AG10803 (cell line): ENCODE results near the gene P2RY4.
A peak's percentile ranks its signal among the peaks of the same experiment; 100 is the strongest.
"Not testable (repeated sequence)": the region's sequence is repeated elsewhere in the genome, so short reads cannot be mapped to it uniquely, and the experiment has no call there.

ENCODE experiments used
- DNase-seq: peaks from one replicate; pipeline ENCODE4 v3.0.0; 2010; ENCODE audit warnings: low read depth
- H3K4me3 ChIP-seq: 2 replicates; pipeline ENCODE4 v1.5.1; 2011; ENCODE audit warnings: mild to moderate bottlenecking, low read length, control low read depth
- TF ChIP-seq, protein P1 (sequence below): conservative IDR thresholded peaks from 2 replicates; pipeline ENCODE4 v1.5.1; 2011; ENCODE audit warnings: mild to moderate bottlenecking, low read length, control low read depth, inconsistent platforms

Gene P2RY4

DNA sequence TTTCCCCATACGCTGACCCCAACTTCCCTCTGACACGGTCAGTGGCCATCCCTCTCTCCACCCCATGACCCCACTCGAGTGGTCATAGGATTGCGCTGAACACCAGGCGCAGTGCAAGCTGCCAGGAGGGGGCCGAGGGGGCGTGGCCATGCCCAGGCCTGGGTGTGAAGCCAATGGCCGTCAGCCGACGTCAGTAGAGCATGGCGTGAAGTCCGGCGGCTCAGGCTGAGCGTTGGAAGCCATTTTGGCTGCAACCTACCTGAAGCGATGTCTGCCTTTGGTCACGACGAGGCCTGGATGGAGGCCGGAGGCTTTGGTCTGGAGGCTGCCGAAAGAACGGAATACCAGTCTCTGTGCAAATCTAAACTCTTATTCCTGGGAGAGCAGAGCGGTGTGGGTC, 21.9 kb upstream of the P2RY4 start, which contains the start of gene RAB41:
TSS of gene RAB41 (plus strand) at position 222 of the 400 bp plus-strand sequence. CDS start at position 268, 46 bp downstream.
- TF ChIP-seq, protein P1, sequence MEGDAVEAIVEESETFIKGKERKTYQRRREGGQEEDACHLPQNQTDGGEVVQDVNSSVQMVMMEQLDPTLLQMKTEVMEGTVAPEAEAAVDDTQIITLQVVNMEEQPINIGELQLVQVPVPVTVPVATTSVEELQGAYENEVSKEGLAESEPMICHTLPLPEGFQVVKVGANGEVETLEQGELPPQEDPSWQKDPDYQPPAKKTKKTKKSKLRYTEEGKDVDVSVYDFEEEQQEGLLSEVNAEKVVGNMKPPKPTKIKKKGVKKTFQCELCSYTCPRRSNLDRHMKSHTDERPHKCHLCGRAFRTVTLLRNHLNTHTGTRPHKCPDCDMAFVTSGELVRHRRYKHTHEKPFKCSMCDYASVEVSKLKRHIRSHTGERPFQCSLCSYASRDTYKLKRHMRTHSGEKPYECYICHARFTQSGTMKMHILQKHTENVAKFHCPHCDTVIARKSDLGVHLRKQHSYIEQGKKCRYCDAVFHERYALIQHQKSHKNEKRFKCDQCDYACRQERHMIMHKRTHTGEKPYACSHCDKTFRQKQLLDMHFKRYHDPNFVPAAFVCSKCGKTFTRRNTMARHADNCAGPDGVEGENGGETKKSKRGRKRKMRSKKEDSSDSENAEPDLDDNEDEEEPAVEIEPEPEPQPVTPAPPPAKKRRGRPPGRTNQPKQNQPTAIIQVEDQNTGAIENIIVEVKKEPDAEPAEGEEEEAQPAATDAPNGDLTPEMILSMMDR: no peak
- no peak within 1 kb of the TSS for H3K4me3 ChIP-seq
- no peak for DNase-seq

DNA sequence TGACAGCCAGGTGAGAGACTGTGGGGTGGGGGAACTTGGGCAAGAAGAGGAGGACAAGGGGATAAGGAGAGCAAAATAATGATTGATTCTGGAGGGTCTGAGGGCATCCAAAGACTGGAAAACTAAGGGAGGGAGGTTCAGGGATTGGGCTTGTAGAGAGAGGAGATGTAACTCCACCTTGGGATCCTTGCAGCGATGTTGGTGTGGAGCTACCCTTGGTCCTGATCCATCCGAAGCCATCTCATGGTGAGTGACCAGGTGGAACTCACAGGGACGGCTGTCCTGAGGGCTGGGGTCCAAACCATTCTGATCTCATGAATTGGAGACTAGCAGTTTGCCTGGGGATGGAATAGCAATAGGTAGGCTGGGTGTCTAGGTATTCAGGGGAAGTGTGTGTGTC, 20.6 kb upstream of the P2RY4 start:
- DNase-seq: no peak
- TF ChIP-seq, protein P1: no peak
- no peak overlapping the region for H3K4me3 ChIP-seq

DNA sequence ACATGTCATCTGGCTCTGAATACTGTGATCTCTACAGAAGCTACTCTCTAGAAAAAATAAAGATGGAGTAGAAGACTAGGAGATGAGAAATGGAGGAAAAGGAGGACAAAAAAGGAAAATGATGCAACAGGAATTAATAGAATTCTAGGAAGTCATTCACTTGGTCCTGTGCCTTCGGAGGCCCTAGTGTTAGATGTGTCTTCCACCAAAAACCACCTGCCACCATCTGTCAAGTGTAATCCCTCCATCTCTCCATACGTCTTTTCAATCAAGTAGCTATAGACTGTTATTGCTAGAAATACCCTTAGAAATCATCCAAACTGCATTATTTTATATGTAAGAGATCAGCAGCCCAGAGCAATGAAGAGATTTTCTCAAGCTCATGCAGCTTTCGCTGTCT, 19.1 kb upstream of the P2RY4 start:
- no peak overlapping the region for H3K4me3 ChIP-seq
- DNase-seq: no peak
- TF ChIP-seq, protein P1: no peak

DNA sequence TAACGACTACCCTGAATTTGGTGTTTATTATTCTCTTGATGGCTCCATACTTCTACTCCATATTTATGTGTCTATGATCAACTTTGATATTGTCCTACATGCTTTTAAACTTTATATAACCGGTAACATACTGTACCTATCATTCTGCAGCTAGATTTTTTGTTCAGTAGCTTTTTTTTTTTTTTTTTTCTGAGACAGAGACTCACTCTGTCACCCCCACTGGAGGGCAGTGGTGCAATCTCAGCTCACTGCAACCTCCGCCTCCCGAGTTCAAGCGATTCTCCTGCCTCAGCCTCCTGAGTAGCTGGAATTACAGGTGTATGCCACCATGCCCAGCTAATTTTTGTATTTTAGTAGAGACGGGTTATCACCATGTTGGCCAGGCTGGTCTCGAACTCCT, 14.0 kb upstream of the P2RY4 start:
- not testable (repeated sequence) for DNase-seq, H3K4me3 ChIP-seq

DNA sequence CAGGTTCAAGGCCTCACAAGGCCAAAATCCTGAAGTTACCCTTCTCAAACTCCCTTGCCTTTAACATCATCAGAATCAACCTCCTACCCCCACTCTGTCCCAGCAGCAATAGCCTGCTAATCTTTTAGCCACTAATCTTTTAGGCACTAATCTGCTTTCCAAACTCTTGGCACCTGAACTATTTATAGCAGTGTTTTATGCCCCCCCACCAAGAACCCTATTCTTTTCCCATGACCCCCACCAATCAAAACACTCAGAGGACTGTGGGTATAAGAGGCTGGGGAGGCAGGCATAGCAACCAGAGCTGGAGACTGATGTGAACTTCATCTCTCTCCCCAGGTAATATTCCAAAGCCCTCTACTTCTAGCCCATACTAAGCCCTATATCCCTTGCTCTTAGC, 8.0 kb upstream of the P2RY4 start, which contains the start of gene ARR3:
TSS of gene ARR3 (plus strand) at position 301 of the 400 bp plus-strand sequence. CDS start 1,052 bp downstream, outside the sequence.
- TF ChIP-seq, protein P1: no peak
- DNase-seq: no peak
- no peak within 1 kb of the TSS for H3K4me3 ChIP-seq

DNA sequence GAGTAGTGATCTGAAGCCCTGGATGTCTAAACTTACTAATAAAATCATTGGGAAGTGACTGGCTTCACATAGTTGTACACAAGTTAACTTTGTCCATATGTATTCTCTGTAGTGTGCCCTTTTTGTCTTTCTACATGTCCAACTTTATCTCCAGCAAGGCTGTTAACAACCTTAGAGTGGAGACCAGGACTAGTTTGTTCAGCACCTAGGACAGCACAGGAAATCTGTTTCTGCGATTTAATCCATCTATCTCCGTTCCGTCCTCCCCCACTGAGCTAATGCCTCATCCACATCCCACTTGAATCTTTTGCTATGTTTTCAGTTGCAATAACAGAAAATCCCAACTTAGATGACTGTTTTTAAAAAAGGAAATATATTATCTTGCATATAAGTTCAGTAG, 4.8 kb upstream of the P2RY4 start:
- no peak for DNase-seq
- TF ChIP-seq, protein P1: no peak
- no peak overlapping the region for H3K4me3 ChIP-seq

DNA sequence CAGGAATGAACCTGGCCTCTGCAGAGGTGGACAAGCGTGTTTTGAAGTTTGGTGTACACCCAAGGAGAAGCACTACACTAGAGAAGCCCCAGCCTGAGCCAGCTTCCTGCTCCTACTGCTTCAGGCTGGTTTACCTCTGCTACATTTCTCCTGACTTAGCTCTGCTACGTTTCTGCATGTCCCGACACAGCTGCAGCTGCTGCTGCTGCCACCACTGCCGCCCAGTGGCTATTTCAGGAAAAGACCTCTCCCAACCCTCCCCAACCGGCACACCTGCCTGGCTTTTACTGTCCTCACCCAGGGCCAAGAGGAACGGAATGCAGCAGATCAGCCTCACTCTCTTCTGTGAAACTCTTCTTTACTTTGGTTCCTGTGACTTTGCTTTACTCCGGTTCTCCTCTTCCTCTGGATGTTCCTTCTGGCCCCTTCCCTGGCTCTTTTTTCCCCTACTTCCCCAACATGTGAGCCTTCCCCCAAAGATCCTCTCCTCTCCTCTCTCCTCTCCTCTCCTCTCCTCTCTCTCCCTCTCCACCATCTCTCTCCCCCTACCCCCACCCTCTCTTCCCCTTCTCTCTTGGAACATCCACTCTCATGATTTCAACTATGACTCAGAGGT, 3.1 kb upstream of the P2RY4 start:
- TF ChIP-seq, protein P1: peak; percentile 57
- no peak overlapping the region for H3K4me3 ChIP-seq
- peak; percentile 19 for DNase-seq
